GM08714 (cell line): ENCODE results near the gene BSN.
"Not testable (repeated sequence)": the region's sequence is repeated elsewhere in the genome, so short reads cannot be mapped to it uniquely, and the experiment has no call there.

Experiments
- H3K4me3 ChIP-seq: fragments of 200-500 bp; sonication (Bioruptor generic); 2 replicates; pipeline ENCODE4 v1.5.1; 2014; ENCODE audit warnings: mild to moderate bottlenecking, low read length, inconsistent platforms
- ZNF274 ChIP-seq: IDR thresholded peaks from 2 replicates; pipeline ENCODE4 v1.6.1; 2012; ENCODE audit warnings: mild to moderate bottlenecking, low read depth, low read length

BSN gene

DNA sequence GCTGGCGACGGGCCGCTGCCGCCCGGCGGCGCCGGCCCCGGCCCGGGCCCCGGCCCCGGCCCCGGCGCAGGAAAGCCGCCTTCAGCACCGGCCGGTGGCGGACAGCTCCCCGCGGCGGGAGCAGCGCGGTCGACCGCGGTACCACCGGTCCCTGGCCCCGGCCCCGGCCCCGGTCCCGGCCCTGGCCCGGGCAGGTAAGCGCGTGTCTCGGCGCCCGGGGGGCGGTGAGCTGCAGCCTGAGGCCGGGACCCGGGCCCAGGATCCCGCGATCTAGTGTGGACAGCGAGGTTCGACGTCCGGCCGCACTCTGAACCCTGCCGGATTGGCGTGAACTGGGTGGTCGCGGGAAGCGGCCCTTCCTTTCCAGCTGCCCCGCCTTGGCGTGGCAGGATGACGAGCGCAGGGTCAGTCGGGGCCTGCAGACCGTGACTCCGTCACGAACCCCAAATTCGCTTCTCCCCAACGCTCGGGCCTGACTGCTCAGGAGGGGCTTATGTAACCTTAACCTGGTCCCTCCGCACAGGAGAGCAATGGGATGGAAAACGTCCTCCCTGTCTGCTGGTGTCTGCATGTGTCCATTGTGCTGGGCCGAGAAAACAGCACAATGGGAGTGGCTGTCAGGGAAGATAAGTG lies 472 bp downstream of the BSN start:
- H3K4me3 ChIP-seq = peak overlapping the region; percentile 39; the same call in 1 of the 2 replicates
- no peak for TF ChIP-seq ZNF274

DNA sequence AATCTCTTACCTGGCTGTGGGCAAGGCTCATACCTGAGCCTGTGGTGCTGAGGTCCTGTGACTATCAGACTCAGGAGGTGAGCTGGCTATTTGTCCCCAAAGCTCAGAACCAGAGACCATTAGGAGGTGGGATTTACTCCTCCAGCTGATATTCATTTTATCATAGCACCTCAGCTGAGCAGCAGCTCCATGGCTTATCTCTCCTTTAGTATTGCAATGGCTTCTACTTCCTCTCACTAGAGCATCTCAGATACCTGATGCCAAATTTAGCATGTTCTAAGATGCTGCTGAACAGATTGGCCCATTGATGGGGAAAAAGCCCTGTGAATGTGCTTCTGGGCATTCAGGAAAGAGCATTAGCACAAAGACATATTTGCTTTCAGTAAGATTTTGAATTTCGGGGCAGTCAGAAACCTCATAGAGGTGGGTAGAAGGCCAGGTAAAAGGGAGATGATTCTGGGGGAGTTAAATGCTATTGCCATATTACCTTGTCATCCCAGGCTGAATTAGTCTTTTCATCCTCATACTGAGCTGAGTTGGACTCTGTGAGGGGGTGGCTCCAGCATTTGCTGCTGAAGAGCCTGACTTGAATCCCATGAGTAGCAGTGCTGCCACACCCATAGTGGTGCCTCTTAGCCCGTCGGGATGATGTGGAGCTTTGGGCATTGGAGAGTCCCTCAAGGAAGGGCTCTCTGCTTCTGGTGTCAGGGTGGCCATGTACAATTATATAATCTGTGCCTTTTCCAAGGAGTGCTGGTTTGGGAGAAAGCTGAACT lies 2.4 kb downstream of the BSN start:
- no peak for TF ChIP-seq ZNF274
- no peak overlapping the region for H3K4me3 ChIP-seq

DNA sequence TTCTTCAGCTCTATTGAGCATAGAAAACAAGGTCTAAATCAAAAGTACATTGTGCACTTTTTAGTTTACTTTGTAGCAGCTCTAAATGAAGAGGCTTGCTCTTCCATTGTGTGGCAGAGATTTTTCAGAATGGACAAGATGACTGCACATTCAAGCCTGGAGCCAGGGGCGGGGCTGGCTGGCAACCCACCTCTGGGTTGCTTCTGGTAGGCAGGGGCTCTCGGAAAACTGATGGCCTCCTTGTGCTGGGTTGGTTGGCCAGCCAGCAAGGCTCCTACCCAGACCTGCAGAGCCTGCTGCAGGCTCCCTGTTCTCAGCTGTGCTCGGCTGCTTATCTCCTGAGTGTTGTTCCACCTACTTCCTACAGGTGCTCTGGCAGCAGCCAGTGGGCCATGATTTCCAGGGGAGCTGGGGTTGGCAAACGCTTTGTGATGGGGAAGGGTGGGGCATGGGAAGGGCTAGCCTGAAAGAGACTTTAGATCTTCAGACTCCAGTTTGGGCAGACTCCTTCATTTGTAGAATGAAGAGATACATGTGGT lies 8.8 kb downstream of the BSN start:
- no peak overlapping the region for H3K4me3 ChIP-seq
- no peak for TF ChIP-seq ZNF274

DNA sequence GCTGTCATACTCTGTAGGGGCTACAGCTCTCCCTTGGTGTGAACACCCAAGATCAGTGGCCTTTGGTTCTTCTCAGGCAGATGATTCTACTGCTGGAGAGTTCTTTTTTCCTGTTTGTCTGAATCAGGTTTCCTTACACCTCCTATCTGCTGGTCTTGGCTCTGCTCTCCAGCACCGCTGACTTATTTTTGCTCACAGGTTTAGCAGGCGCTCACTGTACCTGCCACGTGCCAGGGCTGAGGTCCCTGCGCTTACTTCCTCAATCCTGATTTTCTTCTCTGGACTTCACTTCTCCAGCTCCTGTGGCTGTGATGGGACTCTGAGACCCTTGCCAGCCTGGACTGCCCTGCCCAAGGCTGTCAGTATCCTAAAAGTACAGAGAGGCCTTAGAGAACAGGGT lies 9.5 kb downstream of the BSN start:
- no peak for TF ChIP-seq ZNF274
- no peak overlapping the region for H3K4me3 ChIP-seq

DNA sequence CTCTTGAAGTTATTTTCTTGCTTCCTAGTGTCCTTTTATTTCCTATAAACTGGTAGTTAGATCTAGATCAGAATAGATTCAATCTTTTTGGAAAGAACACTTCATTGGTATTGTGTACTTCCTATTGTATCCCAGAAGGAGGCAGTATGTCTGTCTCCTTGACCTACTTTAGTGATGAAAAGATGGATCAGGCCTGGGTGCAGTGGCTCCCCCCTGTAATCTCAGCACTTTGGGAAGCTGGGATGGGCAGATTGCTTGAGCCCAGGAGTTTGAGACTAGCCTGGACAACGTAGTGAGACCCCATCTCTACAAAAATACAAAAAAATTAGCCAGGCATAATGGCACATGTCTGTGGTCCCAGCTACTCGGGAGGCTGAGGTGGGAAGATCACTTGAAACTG lies 12.0 kb downstream of the BSN start:
- H3K4me3 ChIP-seq = no peak overlapping the region
- no peak for TF ChIP-seq ZNF274

DNA sequence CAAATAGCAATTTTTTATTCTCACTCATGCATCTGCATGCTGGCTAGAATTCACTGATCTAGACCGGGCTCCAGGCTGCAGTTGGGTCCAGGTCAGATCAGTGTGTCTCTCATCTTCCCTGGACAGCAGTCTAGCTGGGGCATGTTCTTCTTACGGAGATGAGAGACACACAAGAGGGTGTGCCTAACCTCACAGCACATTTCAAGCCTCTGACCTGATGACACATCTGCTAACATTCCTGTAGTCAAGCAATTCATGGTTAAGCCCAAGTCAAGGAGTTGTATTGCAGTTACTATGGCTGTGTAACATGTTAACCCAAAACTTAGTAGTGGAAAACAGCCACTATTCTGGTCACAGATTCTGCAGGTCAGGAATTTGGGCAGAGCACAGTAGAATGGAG lies 13.1 kb downstream of the BSN start:
- no peak for TF ChIP-seq ZNF274
- H3K4me3 ChIP-seq = no peak overlapping the region

DNA sequence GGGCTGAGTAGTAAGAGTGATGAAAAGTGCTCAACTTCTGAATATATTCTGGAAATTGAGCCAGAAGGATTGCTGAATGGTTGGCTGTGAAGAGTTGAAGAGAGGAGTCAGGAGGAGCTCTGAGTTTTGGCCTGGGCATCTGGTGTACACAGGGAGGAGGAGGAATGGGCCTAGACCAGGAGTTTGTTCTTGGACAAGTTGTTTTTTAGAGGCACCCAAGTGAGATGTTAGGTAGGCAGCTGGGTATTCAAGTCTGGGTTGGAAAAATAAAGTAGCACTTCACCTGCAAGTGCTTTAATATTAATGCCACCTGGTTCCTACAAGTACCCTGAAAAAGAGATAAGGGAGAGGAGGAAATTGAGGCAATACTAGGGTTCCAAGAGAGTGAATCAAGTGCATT lies 14.7 kb downstream of the BSN start:
- H3K4me3 ChIP-seq = no peak overlapping the region
- TF ChIP-seq ZNF274 = no peak

DNA sequence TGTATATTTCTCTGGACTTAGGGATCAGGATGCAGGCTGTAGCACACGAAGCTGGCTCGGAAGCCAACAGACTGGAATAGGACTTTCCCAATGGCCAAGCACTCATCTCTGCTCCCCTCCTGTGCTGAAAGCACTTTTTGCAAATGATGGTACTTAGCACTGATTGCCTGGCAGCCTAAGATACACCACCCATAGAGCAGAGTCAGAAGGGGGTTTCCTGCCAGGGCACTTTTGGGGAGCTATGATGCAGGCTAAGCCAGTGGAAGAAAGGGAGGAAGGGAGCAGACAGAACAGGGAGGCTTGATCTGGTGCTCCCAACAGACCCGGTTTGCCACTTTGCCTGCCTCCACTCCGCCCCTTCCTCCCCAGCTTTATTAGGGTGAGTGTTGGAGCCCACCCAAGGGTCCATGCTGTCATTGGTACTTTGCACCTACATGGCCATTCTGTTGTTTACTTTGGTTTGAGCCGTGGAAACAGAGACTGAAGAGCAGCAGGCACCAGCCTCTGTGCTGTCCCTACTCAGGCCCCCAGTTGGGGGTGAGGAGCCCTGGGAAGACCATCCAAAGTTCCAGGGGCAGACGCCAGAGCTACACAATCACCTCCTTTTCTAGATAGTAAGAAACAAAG lies 15.9 kb downstream of the BSN start:
- no peak overlapping the region for H3K4me3 ChIP-seq
- TF ChIP-seq ZNF274 = no peak

DNA sequence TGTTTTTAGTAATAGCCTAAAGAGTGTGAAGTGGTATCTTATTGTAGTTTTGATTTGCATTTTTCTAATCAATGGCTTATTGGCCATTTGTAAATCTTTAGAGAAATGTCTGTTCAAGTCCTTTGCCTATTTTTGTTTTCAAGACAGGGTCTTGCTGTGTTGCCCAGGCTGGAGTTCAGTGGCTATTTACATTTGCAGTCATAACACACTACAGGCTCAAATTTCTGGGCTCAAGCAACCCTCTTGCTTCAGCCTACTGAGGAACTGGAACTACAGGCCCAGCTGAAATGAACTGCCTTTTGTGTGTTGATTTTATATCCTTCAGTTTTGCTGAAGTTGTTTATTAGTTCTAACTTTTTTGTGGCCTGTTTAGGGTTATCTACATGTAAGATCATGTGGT lies 27.9 kb downstream of the BSN start:
- TF ChIP-seq ZNF274 = no peak
- H3K4me3 ChIP-seq = no peak overlapping the region

DNA sequence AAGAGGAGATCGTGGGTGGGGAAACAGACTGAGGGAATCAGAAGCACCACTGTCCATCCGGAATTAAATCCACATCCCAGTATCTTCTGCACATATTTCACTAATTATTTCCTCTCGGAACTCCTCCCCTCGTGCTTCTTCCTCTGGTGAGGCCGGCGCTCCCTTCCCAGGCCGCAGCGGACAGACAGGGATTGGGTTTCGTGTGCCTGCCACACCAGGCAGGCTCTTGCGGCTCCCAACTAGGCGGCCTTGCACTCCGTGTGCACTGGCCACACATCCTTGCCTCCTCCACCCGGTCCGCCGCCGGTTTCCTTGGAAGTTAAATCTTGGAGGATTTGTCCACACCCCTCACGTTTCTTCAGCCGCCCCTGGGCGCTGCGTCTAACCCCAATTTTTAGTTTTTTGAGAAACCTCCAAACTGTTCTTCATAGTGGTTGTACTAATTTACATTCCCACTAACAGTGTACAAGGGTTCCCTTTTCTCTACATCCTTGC lies 31.0 kb downstream of the BSN start:
- H3K4me3 ChIP-seq = not testable (repeated sequence)

DNA sequence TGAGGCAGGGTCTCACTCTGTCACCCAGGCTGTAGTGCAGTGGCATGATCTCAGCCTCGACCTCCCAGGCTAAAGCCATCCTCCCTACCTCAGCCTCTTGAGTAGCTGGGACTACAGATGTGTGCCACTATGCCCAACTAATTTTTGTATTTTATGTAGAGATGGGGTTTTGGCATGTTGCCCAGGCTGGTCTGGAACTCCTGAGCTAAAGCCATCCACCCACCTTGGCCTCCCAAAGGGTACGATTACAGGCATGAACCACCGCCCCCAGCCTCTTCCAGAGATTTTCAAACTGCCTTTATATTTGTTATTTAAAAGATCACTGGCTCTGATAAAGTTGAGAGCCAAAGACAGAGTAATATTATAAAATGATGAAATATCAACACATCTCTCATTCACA lies 37.3 kb downstream of the BSN start:
- no peak for TF ChIP-seq ZNF274

DNA sequence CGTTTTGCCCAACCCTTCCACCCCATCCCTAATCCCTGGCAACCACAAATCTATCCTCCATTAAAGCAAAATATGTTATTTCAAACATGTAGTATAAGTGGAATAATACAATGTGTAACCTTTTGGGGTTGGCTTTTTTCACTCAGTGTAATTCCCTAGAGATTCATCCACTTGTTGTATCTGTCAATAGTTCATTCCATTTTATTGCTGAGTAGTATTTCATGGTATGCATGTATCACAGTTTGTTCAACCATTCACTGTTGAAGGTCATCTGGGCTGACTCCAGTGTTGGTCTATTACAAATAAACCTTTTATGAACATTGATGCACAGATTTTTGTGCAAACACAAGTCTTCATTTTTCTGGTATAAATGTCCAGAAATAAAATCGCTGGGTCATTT lies 38.8 kb downstream of the BSN start:
- no peak for TF ChIP-seq ZNF274
- H3K4me3 ChIP-seq = no peak overlapping the region

More for the DNA sequence above, 37.3 kb downstream of the BSN start:
- H3K4me3 ChIP-seq = no peak overlapping the region

DNA sequence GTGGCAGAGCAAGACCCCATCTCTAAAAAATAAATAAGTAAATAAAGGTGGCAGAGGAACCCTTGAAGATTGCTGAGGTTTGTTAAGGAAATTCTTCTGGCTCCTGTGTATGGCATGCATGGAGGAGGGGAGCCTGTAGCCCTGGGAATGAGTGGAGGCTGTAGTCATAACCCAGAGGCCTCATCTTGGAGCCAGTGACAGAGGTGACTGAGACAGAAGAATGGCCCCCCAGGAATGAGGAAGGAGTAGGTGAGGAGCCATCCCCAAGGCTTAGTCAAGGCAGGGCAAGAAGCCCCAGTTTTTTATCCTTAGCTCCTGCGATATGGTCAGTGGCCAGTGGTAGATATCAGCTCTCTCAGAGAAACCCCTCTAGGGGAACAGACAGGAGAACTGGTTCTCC lies 46.5 kb downstream of the BSN start:
- no peak overlapping the region for H3K4me3 ChIP-seq
- TF ChIP-seq ZNF274 = no peak

DNA sequence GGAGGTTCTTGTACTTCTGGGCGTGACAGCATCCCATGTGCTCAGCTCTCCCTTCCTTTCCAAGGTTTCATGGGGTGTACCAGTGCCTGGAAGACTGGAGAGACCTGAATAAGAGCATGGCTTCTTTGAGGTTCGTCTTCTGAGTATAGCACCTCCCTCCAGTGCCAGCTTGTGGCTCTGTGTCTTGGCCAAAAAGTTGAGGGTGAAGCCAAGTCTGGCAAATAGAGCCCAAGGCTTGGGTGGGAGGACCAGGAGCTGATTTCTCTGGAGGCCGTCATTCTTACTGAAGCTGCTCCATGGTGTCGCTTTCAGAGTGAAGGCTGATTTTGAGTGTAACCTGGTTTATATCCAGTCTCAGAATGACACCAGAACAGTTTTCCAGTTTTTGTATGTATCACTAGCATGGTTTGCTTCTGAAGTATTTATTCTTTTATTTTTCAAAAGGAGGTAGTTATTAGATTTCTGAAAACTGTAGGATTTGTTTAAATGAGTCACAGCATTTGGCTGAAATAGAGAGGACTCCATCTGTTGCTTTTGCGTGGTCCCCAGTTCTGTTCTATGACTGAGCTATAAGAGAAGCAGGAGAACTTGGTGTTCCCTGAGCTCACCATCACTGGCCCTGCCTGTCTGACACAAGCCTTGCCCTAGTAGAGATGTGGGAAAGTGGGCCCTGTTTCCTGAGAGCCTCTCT lies 47.2 kb downstream of the BSN start:
- no peak for TF ChIP-seq ZNF274
- H3K4me3 ChIP-seq = no peak overlapping the region
